HAP-1 (cell line): Measurements from ENCODE around the gene SLC22A24.
"Not testable (repeated sequence)": the region's sequence is repeated elsewhere in the genome, so short reads cannot be mapped to it uniquely, and the experiment has no call there.

ENCODE experiments used
- DNase-seq, 2 experiments: peaks; one replicate each; pipeline ENCODE4 v3.0.0-alpha.2; 2016 to 2020; ENCODE audit warnings: low spot score in 2 of 2
- H3K27me3 ChIP-seq: fragments of 250-450 bp; sonication (Bioruptor Pico); 2 replicates; pipeline ENCODE4 v1.5.1; 2020; ENCODE audit warnings: low read depth, mild to moderate bottlenecking, moderate library complexity
- H3K36me3 ChIP-seq: fragments of 250-450 bp; sonication (Bioruptor Pico); replicated peaks from 2 replicates; pipeline ENCODE4 v1.5.1; 2020; ENCODE audit warnings: mild to moderate bottlenecking
- H3K4me1 ChIP-seq: fragments of 250-450 bp; sonication (Bioruptor Pico); 2 replicates; pipeline ENCODE4 v1.5.1; 2020; ENCODE audit warnings: mild to moderate bottlenecking
- H3K4me3 ChIP-seq: fragments of 250-450 bp; sonication (Bioruptor Pico); 2 replicates; pipeline ENCODE4 v1.5.1; 2020; ENCODE audit warnings: mild to moderate bottlenecking, moderate library complexity
- H3K9me3 ChIP-seq: fragments of 250-450 bp; sonication (Bioruptor Pico); 2 replicates; pipeline ENCODE4 v1.5.1; 2020; ENCODE audit warnings: mild to moderate bottlenecking, moderate library complexity
- in situ Hi-C: fragments of 300-500 bp; cut with MboI; formaldehyde crosslinking; loops from 3 replicates; pipeline ENCODE4 v1.14.3; 2020; ENCODE audit warnings: low sequenced_read_pairs, inconsistent platforms, mixed read lengths

The SLC22A24 gene, protein sequence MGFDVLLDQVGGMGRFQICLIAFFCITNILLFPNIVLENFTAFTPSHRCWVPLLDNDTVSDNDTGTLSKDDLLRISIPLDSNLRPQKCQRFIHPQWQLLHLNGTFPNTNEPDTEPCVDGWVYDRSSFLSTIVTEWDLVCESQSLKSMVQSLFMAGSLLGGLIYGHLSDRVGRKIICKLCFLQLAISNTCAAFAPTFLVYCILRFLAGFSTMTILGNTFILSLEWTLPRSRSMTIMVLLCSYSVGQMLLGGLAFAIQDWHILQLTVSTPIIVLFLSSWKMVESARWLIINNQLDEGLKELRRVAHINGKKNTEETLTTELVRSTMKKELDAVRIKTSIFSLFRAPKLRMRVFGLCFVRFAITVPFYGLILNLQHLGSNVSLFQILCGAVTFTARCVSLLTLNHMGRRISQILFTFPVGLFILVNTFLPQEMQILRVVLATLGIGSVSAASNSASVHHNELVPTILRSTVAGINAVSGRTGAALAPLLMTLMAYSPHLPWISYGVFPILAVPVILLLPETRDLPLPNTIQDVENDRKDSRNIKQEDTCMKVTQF

DNA sequence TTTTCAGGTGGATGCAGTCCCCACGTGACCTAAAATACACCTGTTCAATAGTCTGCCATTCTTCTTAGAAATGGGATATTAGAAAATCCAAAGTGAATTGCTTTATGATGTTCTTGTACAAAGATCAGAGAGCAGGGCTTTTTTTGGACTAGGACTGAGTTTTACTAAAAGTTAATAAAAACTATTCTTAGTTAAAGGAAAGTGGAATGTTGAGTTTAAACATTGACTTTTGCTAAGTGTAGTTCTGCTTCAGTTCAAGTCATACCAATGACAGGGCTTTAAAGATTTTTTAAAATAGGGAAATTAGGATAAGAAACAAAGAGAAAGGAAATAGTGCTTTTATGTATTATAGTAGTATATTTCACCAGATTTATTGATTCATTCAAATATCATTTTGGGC is at the start of gene SLC22A24:
Gene SLC22A24 (minus strand): TSS at position 101 of the 400 bp plus-strand sequence. CDS start 442 bp downstream, outside the sequence.
- in situ Hi-C loops, result no loop called here
- no peak within 1 kb of the TSS for H3K4me3 ChIP-seq
- no peaks in the 10 kb centered on the region for H3K36me3 ChIP-seq

DNA sequence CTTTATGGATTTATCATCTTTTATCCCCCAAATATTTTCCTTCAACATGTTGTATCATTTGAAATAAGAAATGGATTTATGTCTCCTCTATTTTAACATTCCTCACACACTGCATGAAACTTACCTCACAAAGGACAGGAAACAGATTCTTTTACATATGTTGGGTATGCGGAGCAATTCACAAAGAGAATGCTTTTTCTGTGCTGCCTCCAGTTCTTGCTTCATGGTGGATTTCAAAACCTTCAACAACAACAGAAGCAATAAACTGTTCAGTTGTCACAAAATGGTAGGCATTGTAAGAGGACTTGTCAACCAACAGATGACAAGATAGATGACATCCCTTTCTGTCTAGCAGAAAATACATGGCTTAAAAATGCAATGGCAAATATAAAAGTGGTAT is 36.5 kb upstream of the SLC22A24 start:
- Histone ChIP-seq H3K4me3 (no peak overlapping the region), H3K9me3 (no peaks in the 10 kb centered on the region), H3K4me1 (no peaks in the 10 kb centered on the region), H3K36me3 (no peaks in the 10 kb centered on the region), H3K27me3 (no peaks in the 10 kb centered on the region)
- no peak for DNase-seq
- in situ Hi-C loops, result no loop called here

More for the DNA sequence above, at the start of gene SLC22A24:
- Histone ChIP-seq H3K27me3 (peaks cover 4% of the 10 kb centered on the region; the same call in 1 of the 2 replicates), H3K4me1 (no peaks in the 10 kb centered on the region), H3K9me3 (no peaks in the 10 kb centered on the region)
- DNase-seq, result no peak

DNA sequence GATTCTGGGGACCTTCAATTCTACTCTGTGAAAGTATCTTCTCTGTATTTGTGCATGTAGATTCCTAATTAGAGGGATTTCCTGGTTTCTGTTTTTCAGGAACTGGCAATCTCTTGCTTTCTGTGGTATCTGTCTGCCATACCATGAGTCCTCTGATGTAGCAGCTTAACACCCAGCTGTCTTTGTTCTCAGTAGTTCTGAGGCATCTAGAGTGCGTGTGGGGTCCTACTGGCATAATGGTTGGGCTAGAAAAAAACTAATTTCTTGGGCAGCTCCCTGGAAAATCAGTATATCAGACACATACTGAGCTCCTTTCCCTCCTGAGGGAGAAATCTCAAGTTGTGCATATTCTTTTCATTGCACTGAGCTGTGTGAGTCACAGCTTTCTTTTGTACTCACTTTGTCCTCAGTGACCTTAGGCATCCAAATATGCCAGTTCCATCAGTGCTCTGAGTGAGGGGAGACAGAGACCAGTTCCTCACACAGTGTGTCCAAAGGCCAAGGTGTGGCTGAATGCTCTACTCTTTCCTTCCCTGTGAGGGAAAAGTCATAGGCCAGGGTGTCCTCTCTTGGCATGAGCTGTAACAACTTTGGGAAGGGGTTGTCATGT is 35.5 kb upstream of the SLC22A24 start:
- no peak for DNase-seq
- Histone ChIP-seq H3K36me3 (no peaks in the 10 kb centered on the region), H3K9me3 (no peaks in the 10 kb centered on the region), H3K4me3 (no peak overlapping the region), H3K27me3 (no peaks in the 10 kb centered on the region), H3K4me1 (no peaks in the 10 kb centered on the region)
- in situ Hi-C loops, result no loop called here

DNA sequence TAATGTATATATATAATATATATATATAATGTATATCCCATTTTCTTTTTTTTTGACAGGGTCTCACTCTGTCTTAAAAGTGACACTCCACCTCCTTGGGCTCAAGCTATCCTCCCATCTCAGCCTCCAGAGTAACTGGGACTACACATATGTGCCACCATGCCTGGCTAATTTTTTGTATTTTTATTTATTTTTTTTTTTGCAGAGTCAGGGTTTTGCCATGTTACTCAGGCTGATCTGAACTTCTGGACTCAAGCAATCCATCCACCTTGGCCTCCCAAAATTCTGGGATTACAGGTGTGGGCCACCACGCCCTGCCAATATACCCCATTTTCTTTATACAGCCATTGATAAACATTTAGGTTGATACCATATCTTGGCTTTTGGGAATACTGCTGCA is 33.9 kb upstream of the SLC22A24 start:
- Histone ChIP-seq H3K36me3 (no peaks in the 10 kb centered on the region), H3K27me3 (no peaks in the 10 kb centered on the region), H3K4me1 (no peaks in the 10 kb centered on the region), H3K9me3 (no peaks in the 10 kb centered on the region), H3K4me3 (no peak overlapping the region)
- in situ Hi-C loops, result no loop called here
- DNase-seq, result no peak

DNA sequence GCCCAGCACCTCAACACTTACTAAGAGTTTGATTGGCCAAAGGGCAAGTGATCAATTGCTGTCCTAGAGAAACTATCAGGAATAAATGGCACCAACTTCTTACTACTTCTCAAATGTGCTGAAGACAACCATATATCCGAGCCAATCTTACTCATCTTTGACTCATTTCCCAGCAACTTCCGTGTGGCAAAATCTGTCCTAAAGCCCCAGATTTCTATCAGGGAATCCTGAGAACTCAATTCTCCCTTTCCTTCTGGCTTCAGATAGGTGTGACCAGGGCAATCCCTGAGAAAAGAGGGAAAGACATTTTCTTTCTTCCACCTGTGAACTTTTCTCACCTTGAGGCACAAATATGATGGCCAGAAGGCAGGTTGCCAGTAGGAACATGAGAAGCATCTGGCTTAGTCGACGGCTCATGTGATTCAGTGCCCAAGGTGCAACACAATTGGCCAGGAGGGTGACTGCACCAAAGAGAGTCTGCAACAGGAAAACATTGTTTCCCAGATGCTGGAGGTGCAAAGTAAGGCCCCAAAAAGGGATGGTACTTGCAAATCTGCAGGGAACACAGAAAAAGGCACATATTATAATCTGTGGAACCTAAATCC is 21.8 kb upstream of the SLC22A24 start:
- no peaks in the 10 kb centered on the region for H3K4me1 ChIP-seq
- H3K9me3 ChIP-seq, result no peaks in the 10 kb centered on the region
- H3K36me3 ChIP-seq, result no peaks in the 10 kb centered on the region
- H3K4me3 ChIP-seq, result no peak overlapping the region
- no peak for DNase-seq
- in situ Hi-C loops, result no loop called here
- H3K27me3 ChIP-seq, result peaks cover 8% of the 10 kb centered on the region; the same call in 1 of the 2 replicates

DNA sequence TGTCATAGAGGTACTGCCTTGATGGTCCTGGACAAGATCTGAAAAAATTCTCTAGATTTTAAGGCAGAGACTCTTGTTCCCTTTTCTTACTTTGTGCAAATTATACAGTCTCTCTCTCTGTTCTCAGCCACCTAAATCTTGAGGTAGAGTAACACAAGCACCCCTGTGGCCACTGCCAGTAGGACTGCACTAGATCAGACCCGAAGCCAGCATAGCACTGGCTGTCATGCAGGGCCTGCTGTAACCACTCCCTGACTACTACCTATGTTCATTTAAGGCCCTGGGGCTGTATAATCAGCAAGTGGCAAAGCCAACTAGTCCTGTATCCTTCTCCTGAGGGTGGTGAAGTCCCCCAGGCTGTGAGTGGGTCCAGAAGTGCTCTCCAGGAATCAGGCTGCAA is 11.8 kb upstream of the SLC22A24 start:
- Histone ChIP-seq H3K9me3 (no peaks in the 10 kb centered on the region), H3K36me3 (no peaks in the 10 kb centered on the region), H3K27me3 (no peaks in the 10 kb centered on the region; the same call in 1 of the 2 replicates), H3K4me1 (no peaks in the 10 kb centered on the region), H3K4me3 (no peak overlapping the region)
- in situ Hi-C loops, result no loop called here
- DNase-seq, result no peak

DNA sequence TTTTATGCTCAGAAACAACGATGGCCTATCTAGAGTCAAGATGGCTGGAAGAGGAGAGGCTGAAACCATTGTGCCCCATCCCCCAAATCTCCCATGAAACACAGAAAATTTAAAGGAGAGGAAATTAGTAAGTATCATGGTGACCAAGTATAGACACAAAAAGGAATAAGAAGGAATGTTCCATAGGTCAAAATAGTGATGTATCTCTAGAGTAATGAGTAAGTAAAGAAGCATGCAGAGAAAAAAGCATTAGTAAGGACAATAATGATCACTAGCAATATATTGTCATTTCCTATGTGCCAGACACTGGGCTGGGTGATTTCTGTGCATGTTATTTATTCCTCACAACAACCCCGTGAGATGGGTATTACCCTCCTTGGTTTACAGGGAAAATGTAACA is 2.6 kb upstream of the SLC22A24 start:
- in situ Hi-C loops, result no loop called here
- no peaks in the 10 kb centered on the region for H3K9me3 ChIP-seq

DNA sequence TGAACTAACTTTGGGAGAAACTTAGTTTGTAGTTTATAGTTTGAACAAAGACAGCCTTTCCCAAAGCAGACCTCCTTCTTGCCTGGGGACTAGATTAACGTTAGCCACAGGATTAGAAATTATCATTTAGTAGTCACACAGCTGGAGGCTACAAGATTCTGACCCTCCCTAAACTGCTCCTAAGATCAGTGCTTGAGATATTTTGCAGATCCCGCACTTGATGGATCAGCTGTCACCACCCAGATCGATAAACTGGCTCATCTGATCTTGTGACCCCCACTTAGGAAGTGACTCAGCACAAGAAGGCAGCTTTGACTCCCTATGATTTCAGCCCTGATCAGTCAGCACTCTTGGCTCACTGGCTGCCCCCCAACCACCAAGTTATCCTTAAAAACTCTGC is 1.6 kb downstream of the SLC22A24 start:
- Histone ChIP-seq H3K4me1 (no peaks in the 10 kb centered on the region), H3K27me3 (peaks cover 4% of the 10 kb centered on the region; the same call in 1 of the 2 replicates)
- in situ Hi-C loops, result no loop called here

More for the DNA sequence above, 2.6 kb upstream of the SLC22A24 start:
- H3K4me3 ChIP-seq, result no peak overlapping the region
- H3K4me1 ChIP-seq, result no peaks in the 10 kb centered on the region
- peaks cover 4% of the 10 kb centered on the region; the same call in 1 of the 2 replicates for H3K27me3 ChIP-seq
- no peak for DNase-seq
- no peaks in the 10 kb centered on the region for H3K36me3 ChIP-seq

DNA sequence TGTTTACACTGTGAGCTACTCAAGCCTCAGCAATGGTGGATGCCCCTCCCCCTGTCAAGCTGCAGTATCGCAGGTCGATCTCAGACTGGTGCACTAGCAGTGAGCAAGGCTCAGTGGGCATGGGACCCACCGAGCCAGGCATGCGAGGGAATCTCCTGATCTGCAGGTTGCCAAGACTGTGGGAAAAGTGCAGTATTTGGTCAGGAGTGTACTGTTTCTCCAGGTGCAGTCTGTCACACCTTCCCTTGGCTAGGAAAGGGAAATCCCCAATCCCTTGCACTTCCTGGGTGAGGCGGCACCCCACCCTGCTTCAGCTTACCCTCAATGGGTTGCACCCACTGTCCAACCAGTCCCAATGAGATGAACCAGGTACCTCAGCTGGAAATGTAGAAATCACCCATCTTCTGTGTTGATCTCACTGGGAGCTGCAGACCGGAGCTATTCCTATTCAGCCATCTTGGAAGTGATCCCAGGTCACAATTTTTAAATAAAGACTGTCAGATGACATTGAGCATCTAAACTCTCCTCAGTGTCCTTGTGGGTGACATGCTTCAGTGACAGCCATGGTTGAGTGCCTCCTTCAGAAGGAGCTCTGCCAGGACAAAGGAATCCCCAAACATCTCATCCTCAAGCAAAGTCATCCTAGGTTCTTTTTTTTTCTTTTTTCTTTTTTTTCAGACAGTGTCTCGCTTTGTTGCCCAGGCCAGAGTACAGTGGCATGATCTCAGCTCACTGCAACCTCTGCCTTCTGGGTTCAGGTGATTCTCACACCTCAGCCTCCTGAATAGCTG is 10.8 kb downstream of the SLC22A24 start:
- no peak for DNase-seq
- no peaks in the 10 kb centered on the region for H3K9me3 ChIP-seq
- no peak overlapping the region for H3K4me3 ChIP-seq
- in situ Hi-C loops, result no loop called here
- peaks cover 4% of the 10 kb centered on the region for H3K27me3 ChIP-seq
- no peaks in the 10 kb centered on the region for H3K4me1 ChIP-seq
- H3K36me3 ChIP-seq, result no peaks in the 10 kb centered on the region

More for the DNA sequence above, 1.6 kb downstream of the SLC22A24 start:
- no peak overlapping the region for H3K4me3 ChIP-seq
- no peaks in the 10 kb centered on the region for H3K36me3 ChIP-seq
- DNase-seq, result no peak
- H3K9me3 ChIP-seq, result no peaks in the 10 kb centered on the region

DNA sequence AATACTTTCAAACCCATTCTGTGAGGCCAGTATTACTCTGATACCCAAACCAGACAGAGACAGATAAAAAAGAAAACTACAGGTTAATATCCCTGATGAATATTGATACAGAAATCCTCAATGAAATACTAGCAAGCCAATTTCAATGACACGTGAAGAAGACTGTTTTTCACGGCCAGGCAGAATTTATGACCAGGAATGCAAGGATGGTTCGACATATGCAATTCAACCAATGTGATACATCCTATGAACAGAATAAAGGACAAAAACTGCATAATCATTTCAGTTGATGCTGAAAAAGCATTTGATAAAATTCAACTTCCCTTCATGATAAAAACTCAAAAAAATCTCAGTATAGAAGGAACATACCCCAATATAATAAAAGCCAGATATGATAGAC is 44.5 kb downstream of the SLC22A24 start:
- H3K36me3 ChIP-seq, result no peaks in the 10 kb centered on the region
- DNase-seq, result no peak
- H3K4me1 ChIP-seq, result no peaks in the 10 kb centered on the region
- H3K27me3 ChIP-seq, result no peaks in the 10 kb centered on the region
- no peak overlapping the region for H3K4me3 ChIP-seq
- H3K9me3 ChIP-seq, result no peaks in the 10 kb centered on the region
- in situ Hi-C loops, result no loop called here

DNA sequence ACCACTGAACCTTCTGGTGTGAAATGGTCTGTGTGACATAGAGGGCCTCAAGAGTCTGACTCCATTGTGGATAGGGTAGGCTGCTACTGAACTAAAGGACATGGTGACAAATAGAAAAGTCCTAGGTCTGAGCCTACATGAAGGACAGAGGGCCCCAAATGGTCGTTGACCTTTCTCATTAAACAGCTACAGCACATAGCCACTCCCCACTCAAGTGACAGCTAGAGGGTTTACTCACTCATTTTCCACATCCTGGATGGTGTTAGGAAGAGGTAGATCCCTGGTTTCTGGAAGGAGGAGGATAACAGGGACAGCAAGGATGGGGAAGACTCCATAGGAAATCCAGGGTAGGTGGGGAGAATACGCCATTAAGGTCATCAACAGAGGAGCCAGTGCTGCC is 63.3 kb downstream of the SLC22A24 start:
- in situ Hi-C loops, result no loop called here
- DNase-seq, result no peak
- Histone ChIP-seq H3K27me3 (peaks cover 3% of the 10 kb centered on the region; the same call in 1 of the 2 replicates), H3K9me3 (no peaks in the 10 kb centered on the region), H3K4me1 (no peaks in the 10 kb centered on the region), H3K4me3 (no peak overlapping the region), H3K36me3 (no peaks in the 10 kb centered on the region)

DNA sequence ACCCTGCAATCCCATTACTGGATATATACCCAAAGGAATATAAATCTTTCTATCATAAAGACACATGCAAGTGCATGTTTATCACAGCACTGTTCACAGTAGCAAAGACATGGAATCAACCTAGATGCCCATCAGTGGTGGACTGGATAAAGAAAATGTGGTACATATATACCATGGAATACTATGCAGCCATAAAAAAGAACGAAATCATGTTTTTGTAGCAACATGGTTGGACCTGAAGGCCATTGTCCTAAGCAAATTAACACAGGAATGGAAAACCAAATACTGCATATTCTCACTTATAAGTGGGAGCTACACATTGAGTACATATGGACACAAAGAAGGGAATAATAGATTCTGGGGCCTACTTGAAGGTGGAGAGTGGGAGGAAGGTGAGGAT is 97.8 kb downstream of the SLC22A24 start:
- DNase-seq, H3K27me3 ChIP-seq, H3K9me3 ChIP-seq, H3K36me3 ChIP-seq, H3K4me3 ChIP-seq, H3K4me1 ChIP-seq: not testable (repeated sequence)
- in situ Hi-C loops, result loop anchor here (25.0 kb wide), 2 partner anchors 166 to 591 kb away; no protein-coding TSS in a partner anchor

DNA sequence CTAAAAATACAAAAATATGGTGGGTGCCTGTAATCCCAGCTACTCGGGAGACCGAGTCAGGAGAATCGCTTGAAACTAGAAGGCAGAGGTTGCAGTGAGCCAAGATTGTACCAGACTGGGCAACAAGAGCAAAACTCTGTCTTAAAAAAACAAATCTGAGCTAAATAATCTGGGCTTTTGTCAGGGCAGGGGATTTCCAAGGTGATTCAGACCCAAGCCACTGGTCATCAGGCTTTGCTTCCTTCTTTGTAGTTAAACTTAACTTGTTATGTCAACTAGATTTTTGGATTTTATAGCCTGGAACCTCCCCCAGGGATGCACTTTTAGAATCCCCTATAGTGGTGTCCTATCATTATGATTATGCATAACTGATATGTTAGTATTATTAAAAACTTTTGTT is 101.4 kb downstream of the SLC22A24 start:
- no peak overlapping the region for H3K4me3 ChIP-seq
- H3K36me3 ChIP-seq, result no peaks in the 10 kb centered on the region
- H3K9me3 ChIP-seq, result no peaks in the 10 kb centered on the region
- no peak for DNase-seq
- no peaks in the 10 kb centered on the region for H3K27me3 ChIP-seq
- in situ Hi-C loops, result loop anchor here (25.0 kb wide), 2 partner anchors 170 to 595 kb away; no protein-coding TSS in a partner anchor
- no peaks in the 10 kb centered on the region for H3K4me1 ChIP-seq
